GM21381 (cell line): ENCODE results near the gene ZNF423.

Source experiments
- ATAC-seq: cut with Tn5 transposase; IDR thresholded peaks from one replicate; pipeline ENCODE4 v1.9.1; 2021; ENCODE audit warnings: mild to moderate bottlenecking, moderate library complexity; ENCODE audit not compliant: unreplicated experiment

Gene ZNF423

DNA sequence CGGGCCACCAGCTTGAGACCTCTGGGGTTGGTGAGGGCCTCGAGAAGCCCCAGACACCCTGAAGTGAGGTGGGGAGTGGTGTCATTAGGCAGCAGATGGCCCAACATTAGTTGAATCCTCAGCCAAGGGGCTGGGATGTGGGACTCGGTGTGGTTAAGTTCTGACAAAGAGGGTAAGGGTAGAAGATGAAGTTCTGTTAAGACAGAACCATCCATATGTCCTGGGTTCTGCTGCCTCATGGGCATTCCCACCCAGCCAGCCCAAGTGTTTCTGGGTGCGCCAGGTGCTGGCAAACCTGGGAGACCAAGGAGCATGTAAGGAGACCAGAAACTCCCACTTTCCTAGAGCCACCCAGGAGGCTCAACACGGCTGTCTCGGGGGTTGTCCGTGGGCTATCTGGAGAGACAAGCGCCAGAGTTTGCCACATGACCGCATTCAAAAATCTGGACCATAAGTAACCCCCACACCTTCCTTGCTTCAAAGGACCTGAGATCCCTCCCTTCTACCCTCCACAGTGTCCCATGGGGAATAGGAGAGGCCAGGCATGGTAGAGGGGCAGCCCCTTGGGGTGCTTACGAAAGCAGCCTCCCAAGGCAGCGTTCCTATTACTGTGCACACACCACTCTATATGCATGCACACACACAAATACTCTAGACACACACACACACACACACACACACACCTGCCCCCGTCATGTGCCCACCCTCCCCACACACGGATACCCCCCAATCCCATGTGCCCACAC is 353.6 kb downstream of the ZNF423 start:
- ATAC-seq: no peak

DNA sequence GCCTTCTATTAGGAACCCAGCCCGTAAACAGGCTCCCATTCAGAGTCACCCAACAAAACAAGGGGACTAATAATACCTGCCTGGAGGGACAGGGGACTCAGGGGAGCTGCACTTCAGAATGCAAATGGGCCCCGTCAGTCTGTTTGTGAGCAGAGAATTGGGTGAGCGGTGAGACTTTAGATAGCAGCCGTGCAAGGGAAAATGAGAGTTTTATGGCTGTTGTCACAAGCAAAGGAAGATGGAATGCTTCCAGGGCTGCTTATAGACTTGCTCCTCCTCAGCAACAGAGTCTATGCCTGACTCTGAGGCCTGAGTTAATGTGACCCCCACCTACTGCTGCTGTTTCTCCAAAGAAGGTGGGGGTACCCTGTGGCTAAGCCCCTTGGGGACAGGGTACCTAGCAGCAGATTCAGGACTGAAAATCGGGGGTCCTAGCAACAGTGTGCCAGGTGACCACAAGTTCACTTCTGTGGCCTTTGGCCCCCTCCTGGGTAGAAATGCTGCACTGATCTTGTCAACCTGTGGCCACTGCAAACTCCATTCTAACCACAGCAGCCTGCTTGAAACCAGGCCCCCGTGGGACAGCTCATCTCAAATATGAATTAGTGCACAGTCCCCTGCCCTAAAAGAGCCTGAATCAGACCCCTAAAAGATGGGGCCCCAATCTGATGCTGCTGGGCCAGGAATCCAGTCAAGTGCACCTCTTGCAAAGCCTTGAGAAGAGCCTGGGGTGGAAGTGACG is 355.9 kb downstream of the ZNF423 start:
- ATAC-seq: no peak

DNA sequence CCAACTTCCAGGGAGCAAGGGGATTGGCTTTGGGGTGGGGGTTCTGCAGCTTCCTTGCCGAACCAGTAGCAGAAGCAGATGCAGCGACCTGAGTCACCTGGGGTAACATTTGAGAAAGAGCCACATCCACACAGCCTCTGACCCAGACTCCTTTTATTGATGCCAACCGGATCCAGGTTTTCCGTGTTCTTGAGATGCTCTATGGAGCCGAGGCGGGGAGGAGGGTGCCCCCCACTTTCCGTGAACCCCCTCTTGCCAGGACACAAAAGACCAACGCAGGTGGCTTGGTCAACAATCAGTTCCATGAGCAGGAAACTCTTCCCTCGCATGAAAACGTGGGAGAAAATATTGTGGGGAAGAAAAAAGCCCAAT is 356.5 kb downstream of the ZNF423 start:
- no peak for ATAC-seq

DNA sequence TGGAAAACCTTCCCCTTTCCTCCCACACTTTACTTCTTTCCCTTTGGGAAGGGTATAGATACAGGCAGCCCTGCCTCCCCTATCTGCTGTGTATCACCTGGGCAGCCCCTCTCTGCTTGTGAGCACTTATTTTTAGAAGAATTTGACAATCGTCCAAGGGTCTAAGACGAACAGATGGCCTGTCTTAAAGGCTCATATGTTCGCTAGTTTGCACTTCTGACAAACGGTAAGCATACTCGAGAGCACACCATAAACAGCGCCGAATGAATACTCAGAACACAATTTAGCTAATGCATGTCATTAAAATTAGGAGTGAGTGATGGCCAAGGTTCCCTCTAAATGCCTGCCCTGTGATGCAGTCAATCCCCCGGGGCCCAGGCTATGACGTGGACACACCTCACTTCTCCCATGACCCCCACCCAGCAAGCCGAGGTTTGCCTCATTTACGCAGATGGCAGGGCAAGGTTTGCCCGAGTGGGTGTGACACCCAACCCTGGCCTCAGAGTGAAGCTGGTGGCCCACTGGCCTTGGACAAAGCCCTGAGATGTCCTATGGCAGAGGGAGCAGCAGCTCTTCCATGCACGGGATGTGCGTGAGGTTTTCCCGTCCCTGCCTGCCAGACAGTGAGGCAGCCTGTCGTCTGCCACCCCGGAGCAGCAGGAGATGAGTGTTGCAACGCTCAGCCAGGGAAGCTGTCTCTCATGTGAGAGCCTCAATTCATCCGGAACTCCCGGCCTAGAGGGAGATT is 357.1 kb downstream of the ZNF423 start:
- ATAC-seq: no peak

DNA sequence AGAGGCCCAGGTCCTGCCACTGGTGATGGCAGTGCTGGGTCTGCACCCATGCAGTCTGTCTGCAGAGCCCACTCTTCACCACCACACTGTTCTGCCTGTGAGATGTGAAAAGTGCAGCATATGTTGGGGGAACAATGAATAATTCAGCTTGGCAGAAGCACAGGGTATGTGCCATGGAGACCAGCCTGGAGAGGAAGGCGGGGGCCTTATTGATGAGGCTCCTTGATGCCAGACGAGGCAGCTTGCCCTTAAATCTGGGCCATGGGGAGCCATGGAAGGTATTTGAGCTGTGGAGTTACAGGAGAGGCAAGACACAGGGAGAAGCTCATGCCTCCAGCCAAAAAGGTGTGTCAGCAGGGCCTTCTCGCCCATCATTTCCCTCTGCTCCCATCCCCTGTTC is 357.6 kb downstream of the ZNF423 start:
- ATAC-seq: no peak

DNA sequence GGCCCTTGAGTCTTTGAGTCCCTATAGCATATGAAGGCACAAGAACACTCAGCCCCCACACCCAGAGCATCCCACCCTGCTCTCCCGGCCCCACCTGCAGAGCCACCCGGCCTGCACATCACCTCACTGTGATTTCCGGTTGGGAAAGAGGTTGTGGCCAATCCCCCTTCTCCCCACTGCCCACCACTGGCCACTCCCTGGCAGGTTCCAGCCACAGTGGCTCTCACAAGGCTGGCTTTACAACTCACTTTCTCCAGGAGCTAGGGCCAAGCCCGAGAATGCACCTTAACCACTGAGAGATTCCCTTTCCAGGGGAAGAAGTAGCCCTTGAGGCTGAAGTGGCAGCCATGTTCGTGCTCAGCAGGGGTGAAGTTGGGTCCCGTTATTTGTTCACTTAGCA is 358.4 kb downstream of the ZNF423 start:
- no peak for ATAC-seq

DNA sequence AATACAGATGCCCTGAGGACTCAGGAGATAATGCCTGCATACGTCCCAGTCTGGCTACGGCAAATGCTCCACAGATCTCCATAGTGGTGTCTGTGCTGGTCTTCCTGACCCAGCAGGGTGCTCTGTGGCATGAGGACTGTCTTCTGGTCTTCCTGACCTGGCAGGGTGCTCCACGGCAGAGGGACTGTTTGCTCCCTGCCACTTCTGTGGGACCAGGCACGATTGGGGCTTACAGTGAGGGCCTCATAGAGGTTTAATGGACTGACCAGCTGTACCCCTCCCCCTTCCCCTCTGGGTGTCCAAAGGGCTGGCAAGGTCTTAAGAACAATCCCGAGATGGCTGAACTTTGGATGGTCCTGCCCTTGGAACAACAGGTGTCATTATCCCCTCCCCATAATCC is 359.3 kb downstream of the ZNF423 start:
- no peak for ATAC-seq

DNA sequence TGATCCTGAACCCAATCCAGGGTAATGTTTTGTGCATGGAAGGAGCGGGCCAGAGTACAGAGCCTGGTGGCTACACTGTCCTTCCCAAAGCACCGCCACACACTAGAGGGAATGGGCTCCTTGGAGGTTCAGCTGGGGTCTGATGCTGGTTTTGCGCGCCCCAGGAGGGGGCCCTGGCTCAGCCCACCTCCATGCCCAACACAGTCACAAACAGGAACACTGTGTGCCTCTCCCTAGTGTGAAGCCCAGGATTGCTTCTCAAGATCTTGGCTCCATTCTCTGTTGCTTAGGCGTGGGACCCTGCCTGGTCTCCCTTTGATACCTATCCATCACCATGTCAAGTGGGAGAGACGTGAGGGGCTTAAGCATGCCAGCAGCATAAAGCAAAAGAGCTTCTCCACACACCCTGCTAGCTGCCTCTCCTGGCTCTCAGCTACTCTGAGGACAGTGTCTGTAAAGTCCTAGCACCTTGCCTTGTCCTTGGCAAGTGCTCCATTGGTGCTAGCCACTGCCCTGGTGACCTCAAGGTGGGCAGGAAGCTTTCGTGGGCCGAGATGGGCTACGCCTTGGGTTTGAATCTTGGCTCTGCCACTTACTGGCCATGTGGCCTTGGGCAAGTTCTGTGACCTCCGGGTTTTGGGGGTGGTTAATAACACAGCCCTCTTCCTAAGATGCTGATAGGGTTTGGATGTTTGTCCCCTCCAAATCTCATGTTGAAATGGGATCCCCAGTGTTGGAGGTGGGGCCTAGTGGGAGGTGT is 360.1 kb downstream of the ZNF423 start:
- no peak for ATAC-seq

DNA sequence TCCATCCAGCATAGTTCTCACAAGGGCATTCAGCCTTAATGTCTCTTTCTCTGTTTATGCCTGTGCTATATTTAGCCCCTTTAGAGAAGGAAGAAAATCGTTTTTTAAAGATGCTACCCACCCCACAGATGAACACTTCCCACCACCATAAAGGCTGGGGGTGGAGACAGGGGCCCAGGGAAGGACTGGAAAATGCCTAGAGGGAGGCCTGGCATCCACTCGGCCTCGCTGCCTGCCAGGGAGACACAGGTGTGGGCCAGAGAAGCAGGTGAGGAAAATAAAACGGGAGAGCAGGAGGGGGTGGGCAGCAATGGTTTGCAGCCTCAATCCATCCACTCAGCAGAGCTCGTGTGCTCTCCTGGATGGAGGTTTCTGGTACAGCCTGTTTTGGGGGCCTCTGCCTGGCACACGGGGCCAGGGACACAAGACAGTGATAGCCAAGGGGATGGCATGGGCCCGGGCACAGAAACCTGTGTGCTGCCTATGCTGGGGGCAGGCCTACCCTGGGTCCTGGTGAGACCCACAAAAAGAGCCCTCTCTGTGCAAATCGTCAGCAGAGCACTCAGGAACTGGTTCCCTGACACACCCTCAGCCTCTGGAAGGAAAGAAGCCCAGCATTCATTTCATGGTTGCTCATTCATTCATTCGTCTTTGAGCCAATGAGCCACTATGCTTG is 360.9 kb downstream of the ZNF423 start:
- no peak for ATAC-seq

DNA sequence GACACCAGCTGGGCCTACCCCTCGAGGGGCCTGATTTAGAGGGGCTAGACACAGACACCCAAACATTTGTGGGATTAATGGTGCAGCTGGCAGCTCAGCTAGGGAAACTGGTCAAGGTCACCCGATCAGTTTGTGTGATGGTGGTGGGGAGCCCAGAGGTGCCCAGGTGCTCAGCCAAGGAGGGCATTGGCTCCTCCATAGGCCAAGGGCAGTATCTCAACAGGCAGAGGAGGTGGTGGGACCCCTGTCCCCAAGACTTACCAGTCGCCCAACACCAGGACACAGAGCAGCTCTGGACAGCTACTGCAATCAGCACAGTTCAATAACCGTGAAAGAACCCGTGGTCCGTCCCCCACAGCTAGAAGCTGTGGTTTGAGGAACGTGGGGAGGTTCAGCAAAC is 361.4 kb downstream of the ZNF423 start:
- no peak for ATAC-seq

DNA sequence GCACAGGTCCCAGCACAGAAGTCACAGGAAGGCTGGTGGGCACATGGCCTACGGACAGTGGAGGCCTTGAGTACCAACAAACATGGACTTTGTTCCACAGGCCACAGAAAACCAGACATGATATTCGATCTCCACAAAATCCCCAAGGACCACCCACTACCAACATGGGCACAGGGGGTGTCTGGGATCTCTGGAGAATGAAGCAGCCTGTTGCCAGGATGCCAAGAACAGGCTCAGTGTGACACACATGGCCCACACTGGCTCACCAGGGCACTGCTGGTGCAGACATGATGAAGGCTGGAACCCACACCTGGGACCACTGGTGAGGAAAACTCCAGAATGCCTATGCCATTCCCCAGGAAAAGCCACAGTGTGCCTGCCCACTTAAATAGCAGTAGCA is 362.1 kb downstream of the ZNF423 start:
- ATAC-seq: no peak

DNA sequence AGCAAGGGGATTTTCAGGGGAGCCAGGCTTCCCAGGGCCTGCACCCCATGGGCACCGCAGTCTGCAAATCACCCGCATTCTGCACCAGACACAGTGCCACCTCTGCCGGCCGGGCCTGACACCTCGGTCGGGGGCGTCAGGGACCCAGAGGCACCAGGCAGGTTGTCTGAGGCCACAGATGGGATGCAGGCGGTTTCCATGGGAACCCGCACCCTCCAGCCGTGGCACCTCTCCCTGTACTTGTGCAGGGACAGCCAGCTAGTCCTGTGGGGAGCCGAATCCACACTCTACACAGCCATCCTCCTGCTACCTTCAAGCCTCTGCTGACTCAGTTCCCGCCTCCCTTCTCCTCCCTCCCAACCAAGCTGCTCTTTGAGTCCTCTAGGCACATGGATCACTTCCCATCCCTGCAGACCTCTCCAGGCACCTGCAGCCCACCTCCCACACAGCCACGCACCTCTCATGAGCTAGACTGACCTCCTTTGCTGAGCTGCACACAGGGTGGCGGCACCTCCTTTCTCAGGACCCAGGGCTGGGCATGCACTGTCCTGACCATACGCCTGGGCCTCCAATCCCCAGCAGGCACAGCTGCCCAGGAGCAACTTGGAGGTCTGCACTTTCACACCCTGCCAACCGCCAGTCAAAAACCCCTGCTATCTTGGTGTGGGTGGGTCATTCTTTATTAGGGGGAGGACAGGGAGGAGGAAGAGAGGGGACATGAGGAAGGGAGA is 362.9 kb downstream of the ZNF423 start:
- no peak for ATAC-seq

DNA sequence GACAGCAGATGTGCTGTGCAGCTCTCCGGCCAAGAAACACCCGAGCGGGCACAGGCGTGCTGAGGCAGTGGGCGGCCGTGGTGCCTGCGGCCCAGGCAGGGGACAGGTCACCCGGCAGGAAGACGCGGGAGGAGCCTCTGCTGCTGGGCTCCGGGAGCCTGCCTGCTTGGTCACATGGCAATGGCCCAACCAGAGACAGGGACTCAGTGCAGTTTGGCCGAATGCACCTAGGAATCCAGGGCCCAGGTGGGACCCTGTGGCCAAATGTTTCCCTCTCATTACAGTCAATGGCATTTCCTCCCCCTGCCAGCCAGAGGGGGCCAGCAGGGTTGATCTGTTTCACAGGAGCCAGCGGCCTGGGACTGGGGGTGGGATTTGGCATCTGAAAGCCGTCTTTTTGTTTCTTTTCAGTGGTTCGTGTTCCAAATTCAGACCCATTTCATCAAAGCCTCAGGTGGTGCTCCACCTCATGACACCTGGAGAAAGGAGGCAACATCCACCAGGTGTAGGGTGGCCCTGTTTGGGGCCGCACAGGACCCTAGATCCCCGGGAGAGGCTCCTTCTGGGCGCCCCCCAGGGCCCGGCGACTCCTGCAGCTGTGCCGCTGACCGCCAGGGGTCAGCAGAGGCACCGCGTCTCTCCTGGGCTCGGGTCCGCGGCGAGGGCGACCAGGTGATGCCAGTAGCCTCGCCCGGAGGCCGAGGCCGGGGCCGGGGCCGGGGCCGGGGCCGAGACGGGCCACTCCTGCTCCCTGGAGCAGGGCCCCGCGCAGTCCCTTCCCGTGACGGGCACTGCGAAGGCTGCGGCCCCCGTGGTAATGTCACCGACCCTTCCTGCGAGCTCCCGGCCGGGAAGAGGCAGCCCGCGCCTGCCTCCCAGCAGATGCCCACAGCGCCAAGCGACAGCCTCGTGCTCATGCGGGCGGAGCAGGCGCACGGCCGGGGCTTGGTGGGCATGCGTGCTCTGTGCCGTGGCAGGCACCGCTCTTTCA is 363.8 kb downstream of the ZNF423 start:
- ATAC-seq: peak; percentile 58

DNA sequence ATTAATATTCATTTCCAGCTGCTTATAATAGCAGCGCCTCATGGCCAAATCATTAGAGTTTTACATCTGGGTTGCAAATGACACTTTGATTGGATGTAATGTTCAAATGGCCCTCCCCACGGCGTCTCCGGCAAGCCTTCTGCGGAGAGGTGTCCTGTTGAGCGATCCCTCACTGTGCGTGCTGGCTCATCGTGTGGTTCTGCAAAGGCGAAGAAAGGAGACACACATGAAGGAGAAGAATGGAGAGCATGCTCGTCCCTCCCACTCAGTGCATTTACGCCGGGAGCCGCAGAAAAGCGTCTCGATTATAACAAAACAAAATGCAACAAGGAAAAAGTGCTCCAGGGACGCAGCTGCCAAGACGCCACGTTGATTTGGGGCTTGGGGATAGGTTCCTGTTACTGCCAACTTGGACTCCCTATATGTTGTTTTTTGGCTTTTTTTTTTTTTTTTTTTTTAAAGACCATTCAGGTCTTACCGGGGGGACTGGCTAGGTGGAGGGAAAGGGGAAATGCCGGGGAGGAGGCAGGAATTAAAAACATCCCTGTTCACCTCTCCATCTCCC is 364.7 kb downstream of the ZNF423 start:
- ATAC-seq: no peak

DNA sequence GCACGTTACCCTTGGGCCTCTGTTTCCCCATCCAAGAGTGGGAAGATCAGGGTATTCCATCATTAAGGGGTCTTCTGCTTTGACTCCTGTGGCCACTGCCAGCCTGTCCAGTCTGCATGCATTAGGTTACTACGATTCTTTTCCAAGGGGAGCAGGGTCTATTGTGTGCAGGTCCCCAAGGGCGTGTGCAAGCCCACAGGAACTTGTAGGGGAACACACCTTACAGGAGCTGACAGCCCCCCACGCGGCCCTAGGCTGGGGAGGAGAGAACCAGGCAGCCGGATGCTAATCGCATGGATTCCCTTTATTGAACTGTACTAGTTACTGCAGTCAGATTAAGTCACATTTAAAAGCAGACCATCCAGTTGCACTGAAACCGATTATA is 365.6 kb downstream of the ZNF423 start:
- ATAC-seq: no peak

DNA sequence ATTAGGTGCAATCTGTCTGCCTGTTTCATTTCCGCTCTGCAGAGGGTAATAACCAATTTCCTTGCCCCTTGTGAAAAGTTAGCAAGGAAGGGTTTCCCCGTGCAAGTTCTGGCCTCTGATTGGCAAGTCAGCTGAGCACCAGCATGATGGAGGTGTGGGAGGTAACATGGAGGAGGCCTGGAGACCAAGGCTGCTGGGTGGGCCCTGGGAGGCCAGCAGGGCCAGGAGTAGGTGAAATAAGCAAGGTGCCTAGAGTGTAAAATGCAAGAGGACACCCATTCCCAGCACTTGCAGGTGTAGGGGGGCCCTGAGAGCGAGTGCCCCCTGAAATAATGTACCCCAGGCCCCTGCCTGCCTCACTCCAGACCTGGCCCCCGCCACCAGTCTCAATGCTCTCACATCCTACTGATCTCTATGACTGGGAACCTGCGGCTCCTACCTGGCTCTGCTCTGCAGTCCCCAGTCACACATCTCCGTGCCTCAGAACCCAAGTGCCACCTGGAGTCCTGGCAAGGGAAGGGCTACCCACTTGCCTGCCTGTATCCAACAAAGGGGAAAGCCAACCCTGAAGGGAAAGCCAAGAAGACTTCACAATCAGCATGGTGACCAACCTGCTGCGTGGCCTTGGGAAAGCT is 366.1 kb downstream of the ZNF423 start:
- no peak for ATAC-seq

DNA sequence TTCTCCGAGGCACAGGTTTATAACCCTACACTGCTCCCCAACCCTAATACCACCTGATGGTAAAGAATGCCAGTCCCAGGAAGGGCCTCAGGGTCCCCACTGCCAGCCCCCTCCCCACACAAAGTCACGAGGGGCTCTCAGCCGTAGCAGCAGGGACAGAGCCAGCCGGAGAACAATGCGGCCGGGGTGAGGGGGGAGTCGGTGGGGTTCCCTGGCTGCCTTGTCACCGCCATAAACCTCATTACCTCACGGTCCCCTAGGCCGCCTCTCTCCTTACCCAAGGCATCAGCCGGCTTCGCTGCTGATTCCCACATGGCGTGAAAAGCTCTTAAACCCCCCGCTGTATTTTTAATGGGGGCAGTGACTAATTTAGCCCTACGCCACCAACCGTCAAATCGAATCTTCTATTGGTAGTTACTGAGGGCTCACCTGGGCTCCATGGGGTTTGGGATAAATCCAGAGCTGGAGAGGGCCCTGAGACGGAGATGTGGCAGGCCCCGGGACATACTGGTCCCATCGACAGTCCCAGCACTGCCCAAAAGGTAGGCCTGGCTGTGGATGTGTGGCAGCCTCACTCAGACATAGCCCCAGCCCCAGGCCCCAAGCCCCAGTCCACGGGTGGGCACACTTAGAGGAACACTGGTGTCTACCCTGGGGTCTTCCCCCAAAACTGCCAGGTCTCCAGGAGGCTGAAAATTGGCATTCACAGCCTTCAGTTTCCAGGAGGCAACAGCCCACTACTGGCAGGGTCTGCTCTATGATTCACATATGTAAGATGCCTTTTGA is 367.0 kb downstream of the ZNF423 start:
- no peak for ATAC-seq
